DMS153 treated with DMSO at 0.1 percent for 48 hours (cell line): ENCODE data around the gene UBALD1.

ENCODE experiments used
- DNase-seq: peaks from one replicate; lab custom pipeline; 2025; ENCODE audit not compliant: unreplicated experiment; lab: John Stamatoyannopoulos, UW

The UBALD1 gene

DNA sequence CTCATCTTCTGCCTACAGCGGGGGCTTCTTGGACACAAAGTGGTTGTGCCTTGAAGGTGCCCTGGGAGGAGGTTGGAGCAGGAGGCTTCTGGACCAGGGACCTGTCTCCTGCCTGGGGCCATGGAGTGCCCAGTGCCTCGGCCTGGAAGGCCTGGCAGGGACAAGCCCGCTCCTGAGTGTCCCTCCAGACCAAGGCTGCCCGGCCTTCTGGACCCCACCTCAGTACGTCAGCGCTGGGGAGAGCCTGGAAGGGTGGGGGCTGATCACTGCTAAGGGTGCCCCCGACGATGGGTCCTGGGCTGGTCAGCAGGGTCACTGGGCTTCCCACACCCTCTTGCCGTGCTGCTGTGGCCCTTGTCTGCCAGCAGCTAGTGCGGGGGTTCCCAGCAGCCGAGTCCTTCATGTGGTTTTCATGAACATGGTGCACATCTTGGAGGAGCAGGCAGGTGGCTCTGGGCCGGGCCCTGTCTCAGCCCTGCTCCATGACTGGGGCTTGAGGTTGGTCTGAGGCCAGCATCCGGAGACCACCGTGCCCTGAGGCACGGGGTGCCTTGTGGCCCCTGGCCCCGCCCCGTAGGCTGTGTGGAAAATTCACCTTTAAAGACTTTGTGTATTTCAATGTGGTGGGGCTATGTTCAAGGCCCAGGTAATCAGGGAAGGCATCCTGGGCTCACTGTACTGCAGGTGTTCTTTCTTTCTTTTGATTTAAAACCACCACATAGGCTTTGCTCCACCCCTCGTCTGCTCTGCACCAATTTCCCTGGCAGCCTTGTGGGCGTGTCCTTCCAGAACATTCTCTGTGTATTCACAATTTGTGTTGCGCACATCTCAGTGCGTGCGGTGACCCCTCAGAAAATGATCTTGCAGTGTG is 32.3 kb upstream of the UBALD1 start:
- DNase-seq: no peak

DNA sequence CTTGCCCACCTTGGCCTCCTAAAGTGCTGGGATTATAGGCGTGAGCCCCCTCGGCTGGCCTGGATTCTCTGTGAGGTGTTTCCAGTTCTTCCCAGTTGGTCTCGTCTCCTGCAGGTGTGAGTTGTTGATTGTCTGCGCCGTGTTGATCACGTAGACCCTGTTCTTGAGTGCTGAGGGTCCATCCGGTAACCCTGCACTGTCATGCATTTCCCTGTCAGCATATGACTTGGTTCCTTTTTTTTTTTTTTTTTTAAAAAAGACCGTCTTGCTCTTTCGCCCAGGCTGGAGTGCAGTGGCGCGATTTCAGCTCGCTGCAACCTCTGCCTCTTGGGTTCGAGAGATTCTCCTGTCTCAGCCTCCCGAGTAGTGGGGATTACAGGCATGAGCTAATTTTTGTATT is 27.2 kb upstream of the UBALD1 start:
- DNase-seq: no peak

DNA sequence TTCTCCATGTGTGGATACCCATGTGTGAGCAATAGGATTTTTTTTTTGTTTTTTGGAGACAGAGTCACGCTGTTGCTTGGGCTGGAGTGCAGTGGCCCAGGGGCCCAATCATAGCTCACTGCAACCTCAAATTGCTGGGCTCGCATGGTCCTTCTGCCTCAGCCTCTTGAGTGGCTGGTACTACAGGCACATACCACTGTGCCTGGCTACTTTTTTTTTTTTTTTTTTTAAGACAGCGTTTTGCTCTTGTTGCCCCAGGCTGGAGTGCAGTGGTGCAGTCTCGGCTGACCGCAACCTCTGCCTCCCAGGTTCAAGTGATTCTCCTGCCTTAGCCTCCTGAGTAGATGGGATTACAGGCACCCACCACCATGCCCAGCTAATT is 26.6 kb upstream of the UBALD1 start:
- DNase-seq: no peak

DNA sequence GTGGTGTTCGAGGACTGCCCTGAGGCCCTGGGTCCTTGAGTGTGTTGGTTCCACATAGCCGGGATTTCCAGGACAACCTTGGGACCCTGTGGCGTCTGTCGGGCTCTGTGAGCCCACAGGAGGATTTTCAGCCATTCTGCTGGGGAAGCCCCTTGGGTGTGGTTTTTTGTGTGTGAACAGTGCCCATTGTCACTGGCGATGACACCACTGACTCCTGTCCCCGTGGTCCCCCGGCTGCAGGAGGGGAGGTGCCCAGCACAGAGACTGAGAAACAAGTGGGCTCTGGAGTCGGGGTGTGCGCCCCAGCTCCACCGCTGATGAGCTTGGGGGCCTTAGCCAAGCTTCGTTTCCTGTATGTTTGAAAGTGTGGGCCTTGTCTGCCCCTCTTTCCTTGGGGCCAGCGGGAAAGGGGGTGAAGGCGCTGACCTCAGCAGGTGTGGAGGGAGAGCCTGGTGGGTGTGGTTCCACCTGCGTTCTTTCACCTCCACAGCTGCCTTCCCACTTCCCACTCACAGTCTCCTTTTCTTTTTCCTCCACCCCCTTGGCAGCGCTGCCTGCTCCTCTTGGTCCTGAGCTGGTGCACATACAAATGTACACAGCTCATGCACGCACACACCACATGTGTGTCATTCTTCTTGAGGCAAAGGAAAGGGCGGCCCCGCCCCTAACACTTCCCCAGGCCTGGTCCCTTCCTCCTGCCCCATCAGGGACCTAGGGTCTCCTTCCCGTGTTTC is 26.1 kb upstream of the UBALD1 start:
- DNase-seq: no peak

DNA sequence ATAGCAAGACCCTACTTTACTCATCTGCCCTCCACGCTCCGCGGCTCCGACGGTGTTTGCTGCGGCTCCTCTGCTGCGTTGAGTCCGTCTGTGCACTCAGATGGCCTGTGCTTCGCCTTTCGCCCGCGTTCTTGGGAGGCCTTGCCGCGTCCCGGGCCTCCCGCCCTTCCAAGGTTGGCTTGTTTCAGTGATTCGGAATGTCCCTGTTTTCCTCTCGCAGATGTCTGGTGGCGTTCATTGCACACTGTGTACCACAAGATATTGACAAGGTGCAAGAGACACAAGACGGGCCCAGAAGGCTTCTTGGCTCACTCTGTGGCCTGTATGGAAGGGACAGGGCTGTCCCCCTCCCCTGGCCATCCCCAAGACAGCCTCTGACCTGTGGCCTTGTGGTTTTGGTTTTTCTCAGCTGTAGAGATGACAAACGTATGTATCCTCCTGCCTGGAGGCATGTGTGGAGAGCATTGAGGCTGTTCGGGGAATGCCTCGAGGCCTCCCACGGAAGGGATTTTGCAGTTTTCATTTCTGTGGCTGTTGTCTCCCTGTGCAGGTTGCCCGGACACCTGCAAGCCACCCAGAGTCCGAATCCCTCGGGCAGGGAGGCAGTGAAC is 25.3 kb upstream of the UBALD1 start:
- DNase-seq: no peak

DNA sequence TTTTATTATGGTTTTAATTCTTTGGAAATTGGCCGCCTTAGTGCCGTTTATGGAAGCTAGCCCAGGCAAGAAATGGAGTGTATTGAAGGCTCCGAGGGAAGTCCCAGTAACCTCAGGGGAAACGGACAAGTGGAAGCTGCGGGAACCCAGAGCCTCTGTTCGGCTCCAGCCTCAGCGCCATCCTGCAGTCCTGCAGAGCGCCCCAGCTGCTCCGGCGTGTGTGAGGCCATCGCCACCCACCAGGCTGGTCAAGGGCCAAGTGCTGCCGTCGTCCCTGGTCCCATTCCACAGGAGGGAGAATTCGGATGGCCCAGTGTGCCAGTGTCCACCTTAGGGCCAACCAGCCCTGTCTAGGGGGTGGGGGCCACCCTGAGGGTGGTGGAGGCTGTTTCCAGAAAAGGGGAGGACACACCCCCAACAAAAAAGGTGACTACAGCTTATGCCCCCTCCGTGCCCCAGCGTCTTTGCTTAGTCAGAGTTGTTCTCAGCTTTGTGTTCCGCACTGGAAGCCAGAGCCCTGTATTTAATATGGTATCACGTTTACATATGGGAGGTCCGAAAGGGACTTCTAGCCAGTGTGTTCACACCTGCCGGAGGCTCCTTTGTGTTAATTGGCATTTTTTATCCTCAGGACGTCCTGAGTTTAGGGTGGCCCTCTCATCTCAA is 22.9 kb upstream of the UBALD1 start:
- no peak for DNase-seq

DNA sequence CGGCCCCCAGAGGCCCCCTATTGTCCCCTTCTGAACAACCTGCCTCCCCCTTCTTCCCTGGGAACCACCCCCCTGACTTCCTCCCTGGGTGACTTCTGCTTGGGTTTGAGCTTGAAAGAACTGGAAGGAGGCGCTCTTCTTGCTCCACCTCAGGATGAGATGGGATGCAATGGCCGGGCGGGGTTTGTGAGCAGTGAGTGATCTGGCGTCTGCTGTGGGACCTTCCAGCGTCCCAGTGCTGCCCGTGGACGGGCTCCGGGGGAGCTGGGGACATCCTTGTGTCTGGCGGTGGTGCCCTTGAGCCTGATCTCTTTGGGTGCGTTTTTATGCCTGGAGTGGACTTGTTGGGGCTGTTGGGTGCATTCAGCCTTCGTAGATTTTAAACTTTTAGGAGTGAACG is 21.5 kb upstream of the UBALD1 start:
- DNase-seq: no peak

DNA sequence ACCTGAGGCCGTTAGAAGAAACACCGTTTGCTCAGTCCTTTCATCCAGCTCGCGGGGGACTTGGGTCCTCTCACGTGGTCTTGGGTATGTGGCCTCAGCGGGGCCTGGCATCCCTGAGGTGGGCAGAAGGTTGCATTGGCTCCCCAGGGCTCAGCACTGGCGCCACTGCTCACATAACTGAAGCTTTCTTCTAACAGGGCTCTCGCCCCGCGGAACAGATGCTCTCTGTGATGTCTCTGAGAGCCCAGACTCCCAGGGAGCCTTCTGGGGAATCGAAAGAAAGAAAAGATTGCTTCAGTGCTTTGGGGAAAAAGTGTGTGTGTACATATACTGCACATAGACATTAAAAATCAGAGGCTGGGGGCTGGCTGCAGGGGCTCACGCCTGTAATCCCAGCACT is 20.1 kb upstream of the UBALD1 start:
- DNase-seq: no peak

DNA sequence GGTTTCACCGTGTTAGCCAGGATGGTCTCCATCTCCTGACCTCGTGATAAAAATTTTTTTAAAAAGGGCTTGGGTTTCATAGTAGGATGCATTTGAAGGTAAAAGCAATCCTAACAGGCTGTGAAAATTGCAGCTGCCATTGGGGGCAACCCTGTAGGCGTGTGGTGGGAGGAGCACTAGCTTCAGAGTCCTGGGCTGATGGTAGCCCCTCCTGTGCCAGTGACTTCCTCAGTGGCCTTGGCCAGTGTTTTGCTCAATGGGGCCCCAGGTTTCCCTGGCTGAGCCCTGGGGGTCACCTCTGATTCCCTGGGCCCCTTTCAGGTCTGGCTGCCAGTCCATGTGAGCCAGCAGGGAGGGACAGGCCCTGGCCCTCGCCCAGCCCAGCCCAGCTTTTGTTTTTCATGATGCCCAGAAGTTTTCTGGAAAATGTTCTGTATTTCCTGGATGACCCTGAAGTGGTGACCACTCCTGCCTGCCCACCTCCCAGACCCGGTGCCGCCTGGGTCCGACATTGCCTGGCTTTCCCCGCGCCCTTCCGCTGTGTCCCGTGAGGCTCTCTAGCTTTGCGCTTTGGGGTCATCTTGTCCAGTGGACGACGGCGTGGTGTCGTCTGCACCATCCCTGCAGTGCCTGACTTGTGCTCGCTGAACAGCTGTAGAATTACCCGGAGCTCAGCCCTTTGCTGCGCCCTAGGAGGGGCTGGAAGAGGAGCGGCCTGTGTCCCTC is 19.4 kb upstream of the UBALD1 start:
- DNase-seq: no peak

DNA sequence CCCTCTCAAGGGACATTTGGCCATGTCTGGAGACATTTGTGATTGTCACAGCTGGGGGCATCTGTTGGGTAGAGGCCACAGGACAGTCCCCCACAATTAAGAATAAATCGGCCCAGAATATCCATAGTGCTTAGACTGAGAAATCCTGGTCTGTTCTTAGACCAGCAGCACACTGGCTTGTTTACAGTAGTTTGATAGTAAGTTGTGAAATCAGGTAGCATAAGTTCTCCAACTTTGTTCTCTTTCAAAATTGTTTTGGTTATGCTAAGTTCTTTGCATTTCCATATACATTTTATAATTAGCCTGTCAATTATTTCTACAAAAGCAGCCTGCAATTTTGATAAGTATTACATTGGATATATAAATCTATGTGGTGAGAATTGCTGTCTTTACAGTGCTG is 16.8 kb upstream of the UBALD1 start:
- no peak for DNase-seq

DNA sequence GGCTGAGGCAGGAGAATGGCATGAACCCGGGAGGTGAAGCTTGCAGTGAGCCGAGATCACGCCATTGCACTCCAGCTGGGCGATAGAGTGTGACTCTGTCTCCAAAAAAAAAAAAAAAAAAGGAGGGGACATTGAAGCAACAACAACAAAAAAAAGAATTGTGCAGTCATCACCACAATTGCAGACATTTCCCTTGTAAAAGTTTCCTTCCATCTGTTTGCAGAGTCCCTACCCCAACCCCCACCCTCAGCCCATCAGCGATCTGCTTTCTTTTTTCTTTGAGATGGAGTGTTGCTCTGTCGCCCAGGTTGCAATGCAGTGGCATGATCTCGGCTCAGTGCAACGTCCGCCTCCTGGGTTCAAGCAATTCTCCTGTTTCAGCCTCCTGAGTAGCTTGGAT is 13.6 kb upstream of the UBALD1 start:
- DNase-seq: no peak

DNA sequence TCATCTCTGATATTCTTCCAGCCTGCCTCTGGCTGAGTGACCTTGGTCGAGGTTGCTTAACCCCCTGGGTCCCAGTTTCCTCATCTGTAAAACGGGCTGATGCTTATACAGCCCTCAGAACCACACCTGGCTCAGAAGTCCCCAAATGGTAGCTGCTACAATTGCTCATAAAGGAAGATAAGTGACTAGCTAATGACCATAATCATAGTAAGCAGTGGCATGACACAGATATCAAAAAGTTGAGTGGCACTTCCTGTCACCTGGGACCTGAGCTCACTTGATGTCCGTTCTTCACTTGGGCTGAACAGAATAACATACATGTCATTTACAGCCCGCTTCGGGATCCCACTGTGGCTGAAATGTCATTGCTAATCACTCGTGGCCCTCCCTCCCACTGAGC is 11.7 kb upstream of the UBALD1 start:
- no peak for DNase-seq

DNA sequence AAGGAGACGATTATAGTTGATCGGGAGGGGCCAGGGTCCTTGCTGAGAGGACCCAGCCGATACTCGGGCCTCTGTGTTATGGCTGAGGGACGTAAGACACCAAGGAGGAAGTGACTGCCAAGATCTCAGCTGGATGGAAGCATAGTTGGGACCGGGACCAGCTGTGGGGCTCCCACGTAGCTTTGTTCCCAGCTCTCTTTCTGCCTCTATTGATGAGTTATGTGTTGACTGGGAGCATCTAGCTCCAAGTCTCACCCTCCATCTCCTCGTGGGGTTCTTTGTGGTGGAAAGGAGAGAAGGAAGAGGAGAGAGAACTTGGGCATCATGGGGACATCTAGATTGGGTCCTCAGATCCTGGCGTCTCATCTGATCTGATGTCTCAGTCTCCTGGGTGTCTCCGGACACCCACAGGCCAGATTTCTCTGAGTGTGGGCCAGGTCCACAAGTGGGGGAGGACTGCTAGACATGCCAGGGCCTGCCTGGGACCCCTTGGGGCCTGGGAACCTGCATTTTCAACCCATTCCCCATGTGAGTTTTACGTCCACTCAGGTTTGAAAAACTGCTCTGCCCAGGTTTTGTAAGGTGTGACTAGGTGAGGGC is 11.0 kb upstream of the UBALD1 start:
- DNase-seq: no peak

DNA sequence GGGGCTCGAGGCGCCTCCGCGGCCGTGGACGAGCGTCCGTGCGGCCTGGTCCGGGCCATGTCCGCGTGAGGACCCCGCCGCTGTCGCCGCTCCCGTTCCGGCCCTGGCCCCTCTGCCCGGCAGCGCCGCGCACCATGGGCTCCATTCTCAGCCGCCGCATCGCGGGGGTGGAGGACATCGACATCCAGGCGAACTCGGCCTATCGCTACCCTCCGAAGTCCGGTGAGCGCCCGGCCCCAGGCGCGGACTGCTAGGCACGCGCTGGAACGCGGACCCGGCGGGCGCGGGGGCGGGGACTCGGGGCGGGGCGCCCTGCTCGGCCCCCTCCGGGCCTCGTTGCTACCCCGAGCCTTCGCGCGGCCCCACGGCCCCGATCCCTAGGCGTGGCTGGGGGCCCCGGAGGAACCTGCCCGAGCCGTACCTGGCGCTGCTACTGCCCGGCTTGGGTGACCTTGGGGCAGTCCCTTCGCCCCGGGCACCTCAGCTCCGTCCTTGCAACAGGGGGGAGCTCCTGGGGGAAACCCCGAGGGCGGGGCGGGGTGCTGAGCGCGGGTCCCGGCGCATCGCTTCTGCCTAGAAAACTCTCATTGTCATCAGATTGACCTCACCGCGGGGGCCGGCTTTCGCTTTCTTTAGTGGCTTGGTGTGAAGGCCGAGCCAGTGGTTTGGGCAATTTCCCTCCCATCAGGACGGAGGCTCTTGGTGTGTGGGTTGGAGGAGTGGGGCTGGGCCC is 10.3 kb upstream of the UBALD1 start:
- DNase-seq: no peak

DNA sequence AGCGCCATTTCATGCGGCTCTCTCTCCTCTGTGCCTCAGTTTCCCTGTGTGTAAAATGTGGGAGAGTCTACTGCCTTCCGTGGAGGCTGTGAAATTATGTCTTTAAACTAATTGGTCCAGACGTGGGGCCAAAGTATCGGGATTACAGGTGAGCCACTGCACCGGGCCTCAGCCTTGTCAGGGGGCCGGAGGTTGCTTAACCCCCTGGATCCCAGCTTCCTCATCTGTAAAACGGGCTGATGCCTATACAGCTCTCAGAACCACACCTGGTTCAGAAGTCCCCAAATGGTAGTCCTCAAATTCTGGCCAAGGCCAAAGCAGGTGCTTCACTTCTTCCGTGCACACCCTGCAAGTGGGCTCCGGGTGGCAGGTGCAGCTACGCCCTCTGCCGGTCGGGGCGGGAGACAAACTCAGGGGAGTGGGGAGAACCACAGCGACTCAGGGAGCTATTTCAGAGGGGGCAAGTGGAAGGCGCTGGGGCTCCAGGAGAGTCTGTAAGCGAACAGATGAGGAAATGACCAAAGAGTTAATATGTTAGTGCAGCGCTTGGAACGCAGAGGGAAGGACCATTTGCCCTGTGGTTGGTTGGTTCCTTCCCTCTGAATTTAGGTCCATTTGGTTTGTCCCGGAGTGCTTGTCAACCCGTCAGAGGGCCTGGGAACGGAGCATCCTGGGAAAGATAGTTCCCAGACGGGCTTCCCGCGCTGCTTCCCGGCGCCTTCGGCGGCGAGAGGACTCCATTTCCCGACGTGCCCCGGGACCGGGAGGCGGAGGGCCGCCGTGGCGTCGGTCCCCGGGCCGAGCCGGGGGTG is 9.5 kb upstream of the UBALD1 start, which contains the start of gene MGRN1:
TSS of gene MGRN1 (plus strand) at position 812 of the 812 bp plus-strand sequence. CDS start 135 bp downstream, outside the sequence.
- DNase-seq: peak; percentile 91

DNA sequence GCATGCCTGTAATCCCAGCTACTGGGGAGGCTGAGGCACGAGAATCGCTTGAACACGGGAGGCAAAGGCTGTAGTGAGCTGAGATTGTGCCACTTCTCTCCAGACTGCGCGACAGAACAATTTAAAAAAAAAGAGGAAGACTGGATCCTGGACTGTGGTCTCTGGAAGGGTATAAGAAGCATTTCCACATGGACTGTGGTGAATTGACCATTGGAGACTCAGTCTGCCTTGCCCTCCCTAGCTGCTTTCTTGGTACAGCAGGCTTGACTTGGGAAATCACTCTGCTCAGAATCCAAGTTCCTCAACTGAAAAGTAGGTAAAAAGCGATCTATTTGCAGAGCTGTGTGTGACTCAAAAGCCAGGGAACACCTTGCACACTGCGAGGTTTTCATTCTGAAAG is 8.9 kb upstream of the UBALD1 start:
- no peak for DNase-seq

DNA sequence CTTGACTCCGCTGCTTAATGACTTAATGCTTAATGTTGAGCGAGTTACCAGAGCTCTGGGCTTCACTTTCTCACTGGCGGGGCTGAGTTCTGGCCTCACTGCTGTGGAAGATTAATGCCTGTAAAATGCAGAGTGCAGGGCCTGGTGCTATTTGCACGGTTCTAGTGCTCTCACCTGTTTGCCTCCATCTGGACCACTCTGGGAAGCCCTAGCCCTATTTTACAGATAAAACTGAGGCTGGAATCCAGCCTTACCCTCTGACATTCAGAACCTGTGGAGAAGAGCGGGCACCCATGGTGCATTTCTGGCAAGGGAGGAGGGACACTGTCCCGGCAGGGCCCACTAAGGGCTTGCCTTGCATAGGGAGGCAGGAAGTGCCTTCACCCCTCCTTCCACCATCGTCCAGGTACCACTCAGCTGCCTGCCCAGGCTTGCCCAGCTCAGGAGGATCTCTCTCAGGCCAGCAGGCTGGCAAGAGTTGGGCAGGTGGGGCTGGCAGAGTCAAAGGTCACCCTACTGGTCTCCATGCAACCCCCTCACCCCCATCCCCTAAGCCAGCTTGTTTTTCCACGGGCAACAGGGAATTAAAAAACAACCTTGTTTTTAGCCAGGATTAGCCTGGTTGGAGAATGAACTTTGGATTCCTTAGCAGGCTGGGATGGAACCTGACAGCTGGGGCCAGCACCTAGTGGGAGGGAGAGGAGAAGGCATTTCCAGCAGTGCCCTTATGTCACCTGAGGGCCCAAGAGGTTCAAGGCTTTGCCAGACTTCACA is 4.1 kb upstream of the UBALD1 start:
- DNase-seq: peak; percentile 27

DNA sequence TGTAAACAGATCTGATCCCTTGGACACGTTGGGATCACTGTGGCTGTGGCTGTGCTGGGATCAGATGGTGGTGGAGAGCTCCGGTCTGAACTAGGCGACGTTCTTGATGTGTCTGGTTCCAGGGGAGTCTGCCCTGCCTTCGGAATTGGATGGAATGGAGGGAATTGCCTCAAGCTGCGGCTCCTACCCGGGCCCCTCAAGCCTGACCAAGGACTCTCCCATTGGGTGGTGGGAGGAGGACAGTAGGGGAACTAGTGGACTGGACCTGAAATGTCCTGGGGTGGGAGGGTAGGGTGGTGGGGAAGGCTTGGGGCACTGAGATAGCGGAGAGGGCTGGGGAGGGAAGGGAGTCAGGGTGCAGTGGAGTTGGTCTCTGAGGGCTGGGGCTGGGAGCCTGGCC is 3.2 kb upstream of the UBALD1 start:
- DNase-seq: no peak
